Measurements from ENCODE around the gene SBF1.

- TF ChIP-seq ZNF274 (IDR thresholded peaks at IDR 0.05; ENCODE audit: low read depth, low read length) (no peak), SUZ12 (IDR thresholded peaks at IDR 0.05; ENCODE audit: extremely low read depth, insufficient read depth, insufficient read length) (no peak)
These were observed 27.9 kb downstream of the SBF1 start for GRCh38 chr22:50446708-50447575.
